Measurements from ENCODE around the gene PCYT1A.
"Not testable (repeated sequence)": the region's sequence is repeated elsewhere in the genome, so short reads cannot be mapped to it uniquely, and the experiment has no call there.

Gene PCYT1A

DNA sequence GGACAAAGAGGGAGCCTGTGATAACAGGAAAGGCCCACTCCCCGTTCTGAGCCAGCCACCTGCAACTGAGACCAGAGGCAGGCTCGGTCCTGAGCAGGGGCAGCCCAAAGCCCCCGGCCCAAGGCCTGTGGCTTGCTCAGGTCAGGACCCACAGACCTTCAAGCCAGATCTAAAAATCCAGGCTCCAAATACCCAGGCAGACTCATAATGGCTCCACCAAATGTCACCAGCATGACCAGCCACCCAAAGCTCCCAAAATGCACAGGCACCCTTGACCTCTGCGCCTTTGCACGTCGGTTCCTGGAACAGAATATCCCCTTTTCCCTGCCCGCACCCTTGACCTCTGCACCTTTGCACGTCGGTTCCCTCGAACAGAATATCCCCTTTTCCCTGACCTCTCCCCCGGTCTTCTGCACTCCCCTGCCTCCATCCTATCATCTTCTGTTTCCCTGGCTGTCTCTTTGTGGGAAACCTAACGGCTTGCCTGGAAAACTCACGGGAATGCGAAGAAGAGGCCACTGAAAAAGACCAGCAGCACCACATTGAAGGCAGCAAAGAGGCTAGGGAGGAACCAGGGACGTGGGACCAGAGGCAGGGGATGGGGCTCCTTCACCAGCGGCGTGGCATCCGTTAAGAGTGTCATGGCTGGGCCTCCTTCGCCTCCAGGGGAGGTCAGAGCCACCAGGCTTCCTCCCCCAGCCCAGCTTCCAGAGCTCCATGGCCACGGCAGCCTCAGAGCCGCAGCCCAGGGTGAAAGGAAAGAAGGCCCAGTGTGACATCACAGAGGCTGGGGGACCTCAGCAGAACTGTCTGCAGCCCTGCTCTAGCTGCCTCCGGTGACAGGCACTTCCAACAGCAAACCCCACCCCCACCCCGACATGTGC lies 76.6 kb downstream of the PCYT1A start, which contains the start of gene ZDHHC19:
TSS of gene ZDHHC19 (minus strand) at position 728 of the 884 bp plus-strand sequence. CDS start at position 643, 85 bp downstream.
- Histone ChIP-seq H3K27ac (ENCODE audit: low read length) (no peak within 1 kb of the TSS), H3K9me3 (ENCODE audit: control insufficient read depth in 2 of 2, low read length in 2 of 2) (no peaks in the 10 kb centered on the region), H3K9ac (ENCODE audit: low read length in 2 of 2) (no peak within 1 kb of the TSS), H3K36me3 (ENCODE audit: control insufficient read depth in 2 of 2, insufficient read depth in 2 of 2, low read length in 2 of 2) (no peaks in the 10 kb centered on the region), H3K4me3 (ENCODE audit: low read length in 2 of 2) (no peak within 1 kb of the TSS), H3K4me1 (ENCODE audit: control insufficient read depth, insufficient read depth, low read length) (peaks cover 3% of the 10 kb centered on the region), H3K27me3 (ENCODE audit: control insufficient read depth in 1 of 2, insufficient read depth in 2 of 2, low read length in 2 of 2) (peaks cover 0 to 2% of the 10 kb centered on the region in 2 donors)

DNA sequence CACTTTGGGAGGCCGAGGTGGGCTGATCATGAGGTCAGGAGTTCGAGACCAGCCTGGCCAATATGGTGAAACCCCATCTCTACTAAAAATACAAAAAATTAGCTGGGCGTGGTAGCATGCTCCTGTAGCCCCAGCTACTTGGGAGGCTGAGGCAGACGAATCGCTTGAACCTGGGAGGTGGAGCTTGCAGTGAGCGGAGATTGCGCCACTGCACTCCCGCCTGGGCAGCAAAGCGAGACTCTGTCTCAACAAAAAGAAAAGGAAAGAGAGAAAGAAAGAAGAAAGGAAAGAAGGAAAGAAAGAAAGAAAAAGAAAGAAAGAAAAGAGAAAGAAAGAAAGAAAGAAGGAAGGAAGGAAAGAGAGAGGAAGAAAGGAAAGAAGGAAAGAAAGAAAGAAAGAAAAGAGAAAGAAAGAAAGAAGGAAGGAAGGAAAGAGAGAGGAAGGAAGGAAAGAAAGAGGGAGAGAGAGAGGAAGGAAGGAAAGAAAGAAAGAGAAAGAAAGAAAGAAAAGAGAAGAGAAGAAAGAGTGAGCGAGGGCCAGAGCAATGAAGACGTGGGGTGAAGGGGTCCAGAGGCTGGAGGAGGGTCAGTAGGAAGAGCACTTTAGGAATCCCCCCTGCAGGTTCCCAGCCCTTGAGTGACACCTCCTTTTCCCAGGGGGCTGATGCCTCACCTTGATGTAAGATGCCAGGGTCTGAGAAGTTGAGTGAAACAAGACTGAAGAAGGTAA lies 77.4 kb downstream of the PCYT1A start:
- H3K9ac ChIP-seq (ENCODE audit: low read length in 2 of 2); H3K27me3 ChIP-seq (ENCODE audit: control insufficient read depth in 1 of 2, insufficient read depth in 2 of 2, low read length in 2 of 2); H3K4me3 ChIP-seq (ENCODE audit: low read length in 2 of 2); H3K36me3 ChIP-seq (ENCODE audit: control insufficient read depth in 2 of 2, insufficient read depth in 2 of 2, low read length in 2 of 2); H3K27ac ChIP-seq (ENCODE audit: low read length); H3K4me1 ChIP-seq (ENCODE audit: control insufficient read depth, insufficient read depth, low read length); H3K9me3 ChIP-seq (ENCODE audit: control insufficient read depth in 2 of 2, low read length in 2 of 2): not testable (repeated sequence)

DNA sequence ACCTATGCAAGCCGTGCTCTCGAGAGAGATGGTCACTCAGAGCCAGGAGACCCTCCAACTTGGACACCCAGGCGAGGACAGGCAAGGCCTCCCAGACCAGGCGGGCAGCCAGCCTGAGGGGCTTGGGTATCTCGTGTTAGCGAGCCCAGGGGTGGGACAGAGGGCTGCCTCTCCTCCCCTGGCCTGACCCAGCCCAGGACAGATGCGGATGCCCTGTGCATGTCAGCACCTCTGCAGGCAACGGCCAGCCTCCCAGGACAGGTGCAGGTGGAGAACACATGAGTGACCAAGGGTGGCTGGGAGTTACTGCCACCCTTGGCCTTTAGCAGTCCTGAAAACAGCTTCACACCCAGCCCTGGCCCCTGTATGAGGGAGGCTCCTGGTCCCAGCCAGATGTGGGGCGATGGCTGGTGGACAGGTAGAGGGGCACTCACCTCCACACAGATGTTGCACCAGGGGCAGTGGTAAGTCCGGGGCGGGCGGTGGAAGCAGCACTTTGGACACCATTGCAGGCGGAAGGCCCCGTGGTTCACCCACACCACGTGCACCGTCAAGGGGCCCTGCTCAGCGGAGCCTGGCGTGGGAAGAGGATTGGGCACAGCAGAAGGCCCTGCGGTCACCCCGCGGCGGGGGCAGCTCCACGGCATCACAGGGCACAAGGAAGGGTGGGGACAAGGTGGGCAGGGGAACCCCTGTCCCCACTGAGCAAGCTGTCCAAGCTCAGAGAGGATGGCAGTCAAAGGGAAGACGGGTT lies 78.4 kb downstream of the PCYT1A start:
- Histone ChIP-seq H3K4me3 (ENCODE audit: low read length in 2 of 2) (no peak overlapping the region), H3K9ac (ENCODE audit: low read length in 2 of 2) (no peak overlapping the region), H3K27me3 (ENCODE audit: control insufficient read depth in 1 of 2, insufficient read depth in 2 of 2, low read length in 2 of 2) (peaks cover 0 to 2% of the 10 kb centered on the region in 2 donors), H3K4me1 (ENCODE audit: control insufficient read depth, insufficient read depth, low read length) (peaks cover 3% of the 10 kb centered on the region), H3K9me3 (ENCODE audit: control insufficient read depth in 2 of 2, low read length in 2 of 2) (no peaks in the 10 kb centered on the region), H3K36me3 (ENCODE audit: control insufficient read depth in 2 of 2, insufficient read depth in 2 of 2, low read length in 2 of 2) (no peaks in the 10 kb centered on the region), H3K27ac (ENCODE audit: low read length) (no peak overlapping the region)

DNA sequence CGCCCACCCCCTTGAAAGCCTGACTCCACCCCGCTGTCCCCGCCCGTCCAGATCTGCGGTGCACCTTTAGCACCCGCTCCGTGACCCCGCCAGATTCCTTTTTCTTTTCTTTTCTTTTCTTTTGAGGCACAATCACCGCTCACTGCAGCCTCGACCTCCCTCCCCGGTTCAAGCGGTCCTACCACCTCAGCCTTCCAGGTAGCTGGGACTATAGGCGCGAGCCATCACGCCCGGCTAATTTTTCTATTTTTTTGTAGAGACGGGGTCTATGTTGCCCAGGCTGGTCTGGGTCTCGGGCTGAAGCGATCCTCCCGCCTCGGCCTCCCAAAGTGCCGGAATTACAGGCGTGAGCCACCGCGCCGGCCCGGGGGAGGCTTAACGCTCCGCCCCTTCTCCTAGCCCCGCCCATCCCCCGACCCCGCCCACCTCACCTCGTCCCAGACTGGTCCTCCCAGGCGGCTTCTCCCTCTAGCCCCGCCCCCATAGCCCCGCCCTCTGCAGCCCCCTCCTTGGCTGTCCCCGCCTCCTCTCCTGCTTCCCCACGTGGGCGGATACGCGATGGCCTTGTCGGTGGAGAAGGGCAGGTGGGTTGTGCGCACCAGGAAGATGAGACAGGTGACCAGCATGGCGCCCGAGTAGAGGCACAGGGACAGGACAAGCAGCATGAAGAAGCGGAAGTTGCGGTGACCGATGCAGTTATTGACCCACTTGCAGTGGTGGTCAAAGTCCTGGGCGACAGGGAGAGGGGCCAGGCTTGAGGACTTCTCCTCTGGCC lies 79.5 kb downstream of the PCYT1A start:
- peaks cover 0 to 2% of the 10 kb centered on the region in 2 donors for H3K27me3 ChIP-seq (ENCODE audit: control insufficient read depth in 1 of 2, insufficient read depth in 2 of 2, low read length in 2 of 2)
- H3K4me1 ChIP-seq (ENCODE audit: control insufficient read depth, insufficient read depth, low read length) = peaks cover 3% of the 10 kb centered on the region
- peak overlapping the region in 1 of 2 donors; percentile 35 for H3K4me3 ChIP-seq (ENCODE audit: low read length in 2 of 2)
- no peaks in the 10 kb centered on the region for H3K9me3 ChIP-seq (ENCODE audit: control insufficient read depth in 2 of 2, low read length in 2 of 2)
- H3K36me3 ChIP-seq (ENCODE audit: control insufficient read depth in 2 of 2, insufficient read depth in 2 of 2, low read length in 2 of 2) = no peaks in the 10 kb centered on the region
- H3K27ac ChIP-seq (ENCODE audit: low read length) = no peak overlapping the region
- no peak overlapping the region for H3K9ac ChIP-seq (ENCODE audit: low read length in 2 of 2)

DNA sequence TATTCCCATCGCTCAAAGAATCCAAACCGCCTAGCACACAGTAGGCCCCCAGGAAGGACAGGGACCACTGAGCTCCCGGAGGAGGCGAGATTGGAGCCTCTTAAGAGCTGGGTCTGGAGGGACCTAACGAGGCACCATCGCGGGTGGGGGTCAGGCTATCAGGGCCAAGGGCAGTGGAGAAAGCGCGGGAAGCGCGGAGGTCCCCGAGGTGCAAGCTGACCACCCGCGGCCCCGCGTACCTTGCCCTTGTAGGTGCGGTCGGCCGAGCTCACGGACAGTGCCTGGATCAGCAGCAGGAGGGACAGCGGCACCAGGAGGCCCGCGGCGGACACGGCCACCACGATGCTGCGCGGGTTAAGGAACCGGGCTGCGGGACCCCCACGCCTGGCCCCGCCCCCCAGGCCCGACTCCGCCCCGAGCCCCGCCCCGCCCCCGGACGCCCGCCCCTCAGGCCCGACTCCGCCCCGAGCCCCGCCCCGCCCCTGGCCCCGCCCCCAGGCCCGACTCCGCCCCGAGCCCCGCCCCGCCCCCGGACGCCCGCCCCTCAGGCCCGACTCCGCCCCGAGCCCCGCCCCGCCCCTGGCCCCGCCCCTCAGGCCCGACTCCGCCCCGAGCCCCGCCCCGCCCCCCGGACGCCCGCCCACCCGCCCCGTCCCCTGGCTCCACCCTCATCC lies 80.2 kb downstream of the PCYT1A start:
- Histone ChIP-seq H3K9ac (ENCODE audit: low read length in 2 of 2) (no peak overlapping the region), H3K4me1 (ENCODE audit: control insufficient read depth, insufficient read depth, low read length) (peaks cover 9% of the 10 kb centered on the region), H3K27me3 (ENCODE audit: control insufficient read depth in 1 of 2, insufficient read depth in 2 of 2, low read length in 2 of 2) (peaks cover 0 to 2% of the 10 kb centered on the region in 2 donors), H3K9me3 (ENCODE audit: control insufficient read depth in 2 of 2, low read length in 2 of 2) (no peaks in the 10 kb centered on the region), H3K27ac (ENCODE audit: low read length) (no peak overlapping the region), H3K36me3 (ENCODE audit: control insufficient read depth in 2 of 2, insufficient read depth in 2 of 2, low read length in 2 of 2) (no peaks in the 10 kb centered on the region), H3K4me3 (ENCODE audit: low read length in 2 of 2) (peak overlapping the region in 1 of 2 donors; percentile 65)

DNA sequence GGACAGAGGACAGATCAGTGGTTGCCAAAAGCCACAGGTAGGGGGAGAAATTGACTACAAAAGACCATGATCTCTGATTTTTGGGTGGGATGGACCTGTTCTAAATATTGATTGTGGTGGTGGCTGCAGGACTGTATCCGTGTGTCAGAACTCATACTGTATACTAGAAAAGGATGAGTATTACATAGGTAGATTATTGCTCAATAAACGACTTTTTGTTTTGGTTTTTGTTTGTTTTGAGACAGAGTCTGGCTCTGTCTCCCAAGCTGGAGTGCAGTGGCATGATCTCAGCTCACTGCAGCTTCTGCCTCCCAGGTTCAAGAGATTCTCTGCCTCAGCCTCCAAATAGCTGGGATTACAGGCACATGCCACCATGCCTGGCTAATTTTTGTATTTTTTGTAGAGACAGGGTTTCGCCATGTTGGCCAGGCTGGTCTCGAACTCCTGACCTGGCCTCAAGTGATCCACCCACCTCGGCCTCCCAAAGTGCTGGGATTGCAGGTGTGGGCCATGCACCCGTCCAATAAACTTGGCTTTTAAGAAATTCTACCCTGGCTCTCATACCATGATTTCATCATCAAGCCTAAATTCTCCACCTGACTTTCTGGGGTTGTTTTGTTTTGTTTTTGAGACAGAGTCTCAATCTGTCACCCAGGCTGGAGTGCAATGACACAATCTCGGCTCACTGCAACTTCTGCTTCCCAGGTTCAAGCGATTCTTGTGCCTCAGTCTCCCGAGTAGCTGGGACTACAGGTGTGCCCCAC lies 81.9 kb downstream of the PCYT1A start:
- not testable (repeated sequence) for H3K4me1 ChIP-seq (ENCODE audit: control insufficient read depth, insufficient read depth, low read length); H3K4me3 ChIP-seq (ENCODE audit: low read length in 2 of 2); H3K27me3 ChIP-seq (ENCODE audit: control insufficient read depth in 1 of 2, insufficient read depth in 2 of 2, low read length in 2 of 2)

DNA sequence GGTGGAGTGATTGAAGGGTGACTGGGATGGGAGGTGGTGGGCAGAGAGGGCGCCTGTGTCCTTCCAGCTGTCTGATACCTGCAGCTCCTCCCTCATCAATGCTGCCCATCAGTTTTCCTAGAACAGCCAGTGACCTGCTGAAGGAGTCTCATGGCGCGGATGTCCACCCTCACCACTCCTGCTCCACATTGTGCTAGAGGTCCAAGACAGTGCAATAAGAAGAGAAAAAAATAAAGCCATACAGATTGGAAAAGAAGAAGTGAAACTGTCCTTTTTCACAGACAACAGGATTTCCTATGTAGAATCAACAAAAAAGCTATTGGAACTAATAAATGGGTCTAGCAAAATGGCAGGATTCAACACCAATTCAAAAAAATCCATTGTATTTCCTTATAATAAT lies 83.7 kb downstream of the PCYT1A start:
- H3K9ac ChIP-seq (ENCODE audit: low read length in 2 of 2) = no peak overlapping the region
- H3K27ac ChIP-seq (ENCODE audit: low read length) = no peak overlapping the region
- peaks cover 0 to 2% of the 10 kb centered on the region in 2 donors for H3K27me3 ChIP-seq (ENCODE audit: control insufficient read depth in 1 of 2, insufficient read depth in 2 of 2, low read length in 2 of 2)
- H3K4me1 ChIP-seq (ENCODE audit: control insufficient read depth, insufficient read depth, low read length) = peaks cover 9% of the 10 kb centered on the region
- no peak overlapping the region for H3K4me3 ChIP-seq (ENCODE audit: low read length in 2 of 2)
- H3K36me3 ChIP-seq (ENCODE audit: control insufficient read depth in 2 of 2, insufficient read depth in 2 of 2, low read length in 2 of 2) = no peaks in the 10 kb centered on the region
- no peaks in the 10 kb centered on the region for H3K9me3 ChIP-seq (ENCODE audit: control insufficient read depth in 2 of 2, low read length in 2 of 2)

More for the DNA sequence above, 81.9 kb downstream of the PCYT1A start:
- H3K9me3 ChIP-seq (ENCODE audit: control insufficient read depth in 2 of 2, low read length in 2 of 2); H3K27ac ChIP-seq (ENCODE audit: low read length); H3K36me3 ChIP-seq (ENCODE audit: control insufficient read depth in 2 of 2, insufficient read depth in 2 of 2, low read length in 2 of 2); H3K9ac ChIP-seq (ENCODE audit: low read length in 2 of 2): not testable (repeated sequence)

DNA sequence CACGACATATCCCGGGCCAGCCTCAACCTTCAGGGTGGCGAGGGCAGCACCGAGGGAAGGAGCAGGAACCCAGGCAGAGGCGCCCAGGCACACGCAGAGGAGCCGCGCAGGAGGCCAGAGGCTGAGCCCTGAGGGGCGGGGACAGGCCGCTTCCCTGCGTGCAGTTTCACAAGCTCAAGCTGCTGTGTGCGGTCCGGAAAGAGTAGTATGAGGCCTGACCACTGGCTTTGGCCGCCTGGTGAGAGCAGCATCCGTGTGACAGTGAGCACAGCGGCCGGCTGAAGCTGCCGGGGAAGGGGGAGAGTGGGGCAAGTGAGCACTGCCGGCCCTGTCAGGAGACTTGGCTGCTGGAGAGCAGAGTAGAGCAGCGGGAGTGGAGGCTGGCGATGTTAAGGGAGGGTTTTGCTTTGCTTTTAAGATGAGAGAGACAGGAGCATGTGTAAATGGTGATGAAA lies 85.0 kb downstream of the PCYT1A start:
- Histone ChIP-seq H3K9ac (ENCODE audit: low read length in 2 of 2) (no peak overlapping the region), H3K4me3 (ENCODE audit: low read length in 2 of 2) (peak overlapping the region in 1 of 2 donors; percentile 29), H3K4me1 (ENCODE audit: control insufficient read depth, insufficient read depth, low read length) (peaks cover 9% of the 10 kb centered on the region), H3K36me3 (ENCODE audit: control insufficient read depth in 2 of 2, insufficient read depth in 2 of 2, low read length in 2 of 2) (no peaks in the 10 kb centered on the region), H3K27ac (ENCODE audit: low read length) (peak overlapping the region; percentile 55), H3K27me3 (ENCODE audit: control insufficient read depth in 1 of 2, insufficient read depth in 2 of 2, low read length in 2 of 2) (peaks cover 0 to 2% of the 10 kb centered on the region in 2 donors), H3K9me3 (ENCODE audit: control insufficient read depth in 2 of 2, low read length in 2 of 2) (no peaks in the 10 kb centered on the region)
